ENCODE results near the gene GAREM1.
"Not testable (repeated sequence)": the region's sequence is repeated elsewhere in the genome, so short reads cannot be mapped to it uniquely, and the experiment has no call there.

GAREM1 gene

GRCh38 chr18:32366586-32367538 lies 103.8 kb downstream of the GAREM1 start:
- no peak for DNase-seq

- DNase-seq = no peak
Measured at GRCh38 chr18:32362484-32362883, 108.2 kb downstream of the GAREM1 start.

DNA sequence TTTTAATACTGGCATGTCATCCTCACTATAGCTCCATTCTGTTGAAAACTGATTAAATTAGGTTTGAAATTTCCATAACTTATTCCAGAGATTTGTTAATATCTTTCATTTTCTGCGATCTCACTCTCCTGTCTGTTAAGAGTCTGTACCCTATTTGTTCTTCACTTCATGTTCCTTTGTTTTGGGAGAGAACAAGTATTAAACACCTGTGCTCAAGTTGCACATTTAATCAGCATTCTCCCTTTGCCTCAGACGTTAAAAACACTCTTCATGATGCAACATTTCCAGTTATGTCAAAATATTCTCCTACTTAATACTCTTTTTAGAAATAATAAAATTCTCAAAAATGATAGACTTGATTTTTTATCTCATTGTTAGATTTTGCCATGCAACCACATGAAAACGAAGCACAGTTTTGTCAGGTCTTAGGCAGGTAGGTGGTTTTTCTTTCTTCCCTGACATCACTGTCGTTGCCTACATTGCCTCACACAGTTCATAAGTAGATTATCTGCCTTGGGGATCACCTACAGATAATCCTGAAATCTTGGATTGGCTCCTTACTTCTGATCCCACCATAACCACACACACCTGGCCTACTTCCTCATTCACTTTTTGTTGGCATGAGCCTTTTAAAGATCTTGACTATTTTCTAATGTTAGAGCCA lies 109.9 kb downstream of the GAREM1 start:
- no peak for DNase-seq

DNA sequence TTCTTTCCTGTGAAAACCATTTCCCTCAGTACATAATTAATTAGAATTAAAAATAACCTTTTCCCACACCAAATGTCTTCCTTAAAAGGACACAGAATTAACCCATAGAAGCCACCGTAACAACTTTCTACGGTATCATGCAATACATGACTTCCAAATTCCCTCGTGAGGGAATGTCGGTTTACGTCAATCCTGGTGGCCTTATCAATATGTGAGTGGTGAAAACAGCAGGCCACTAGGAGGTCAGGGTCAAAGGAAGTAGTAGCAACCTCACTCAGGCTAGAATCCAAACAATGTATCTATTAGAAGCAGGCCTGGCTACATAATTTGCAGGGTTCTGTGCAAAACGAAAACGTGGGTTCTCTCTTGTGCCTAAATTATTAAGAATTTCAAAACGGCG lies 112.2 kb downstream of the GAREM1 start:
- DNase-seq = no peak

- no peak for DNase-seq
Measured at GRCh38 chr18:32358075-32358474, 112.6 kb downstream of the GAREM1 start.

GRCh38 chr18:32355896-32356295 lies 114.8 kb downstream of the GAREM1 start:
- no peak for DNase-seq

DNA sequence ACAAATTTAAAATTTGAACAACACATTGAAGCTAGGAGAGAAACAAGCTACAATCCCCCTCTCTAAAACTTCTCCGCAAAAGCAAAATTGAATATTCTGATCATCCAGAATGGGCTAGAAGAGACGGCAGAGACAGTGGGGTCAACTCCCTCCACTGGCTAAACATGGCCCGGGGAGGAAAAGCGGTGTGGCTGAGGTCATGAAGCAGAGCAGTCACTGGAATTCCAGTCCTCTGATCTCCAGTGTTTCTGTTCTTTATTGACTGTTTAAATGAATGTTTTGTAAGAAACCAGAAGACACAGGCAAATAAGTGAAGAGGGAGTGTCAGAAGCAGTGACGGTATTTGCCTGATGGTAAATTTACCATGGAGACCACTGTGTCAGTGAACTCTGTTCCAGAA lies 116.2 kb downstream of the GAREM1 start:
- DNase-seq = no peak

- no peak for DNase-seq
Measured at GRCh38 chr18:32353257-32353656, 117.4 kb downstream of the GAREM1 start.

DNA sequence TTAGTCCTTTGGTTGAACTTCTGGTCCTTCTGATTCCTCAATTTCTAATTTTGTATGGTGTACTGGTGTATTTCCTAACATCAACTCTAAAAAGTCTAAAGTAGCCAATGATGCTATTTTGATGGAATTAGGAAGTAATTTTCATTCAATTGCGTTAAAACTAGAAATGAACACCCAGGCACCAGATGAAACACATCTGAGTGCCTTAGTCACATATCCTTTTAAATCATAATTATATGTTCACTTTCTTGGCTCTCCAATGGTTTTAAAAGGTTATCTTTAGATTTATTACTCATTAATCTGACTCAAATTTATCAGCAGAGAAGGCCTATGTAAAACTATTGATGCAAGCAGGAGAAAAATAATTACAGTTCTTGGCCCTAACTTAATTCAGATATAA lies 119.7 kb downstream of the GAREM1 start:
- no peak for DNase-seq

GRCh38 chr18:32349728-32350395 lies 120.8 kb downstream of the GAREM1 start:
- DNase-seq = no peak

GRCh38 chr18:32346671-32347070 lies 124.0 kb downstream of the GAREM1 start:
- no peak for DNase-seq

DNA sequence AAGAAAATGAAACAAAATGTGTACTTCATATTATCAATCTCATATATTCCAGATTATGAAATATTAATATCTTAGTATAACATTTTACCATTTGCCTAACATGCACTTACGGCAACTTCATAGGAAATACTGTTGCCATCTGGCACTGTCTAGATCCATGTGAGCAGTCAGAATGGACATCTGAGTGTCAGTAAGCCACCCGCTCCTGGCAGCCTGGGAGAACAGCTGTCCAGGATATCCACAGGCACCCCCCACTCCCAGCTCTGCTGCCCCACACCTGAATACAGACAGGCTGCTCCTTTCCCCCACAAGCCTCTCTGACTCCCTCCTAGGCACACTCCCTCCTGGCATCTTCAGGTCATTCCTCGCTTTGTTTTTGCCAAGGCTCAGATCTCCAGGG lies 127.0 kb downstream of the GAREM1 start:
- no peak for DNase-seq

DNA sequence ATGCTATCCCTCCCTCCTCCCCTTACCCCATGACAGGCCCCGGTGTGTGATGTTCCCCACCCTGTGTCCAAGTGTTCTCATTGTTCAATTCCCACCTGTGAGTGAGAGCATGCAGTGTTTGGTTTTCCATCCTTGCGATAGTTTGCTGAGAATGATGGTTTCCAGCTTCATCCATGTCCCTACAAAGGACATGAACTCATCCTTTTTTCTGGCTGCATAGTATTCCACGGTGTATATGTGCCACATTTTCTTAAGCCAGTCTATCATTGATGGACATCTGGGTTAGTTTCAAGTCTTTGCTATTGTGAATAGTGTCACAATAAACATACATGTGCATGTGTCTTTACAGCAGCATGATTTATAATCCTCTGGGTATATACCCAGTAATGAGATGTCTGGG lies 129.6 kb downstream of the GAREM1 start:
- DNase-seq = not testable (repeated sequence)

DNA sequence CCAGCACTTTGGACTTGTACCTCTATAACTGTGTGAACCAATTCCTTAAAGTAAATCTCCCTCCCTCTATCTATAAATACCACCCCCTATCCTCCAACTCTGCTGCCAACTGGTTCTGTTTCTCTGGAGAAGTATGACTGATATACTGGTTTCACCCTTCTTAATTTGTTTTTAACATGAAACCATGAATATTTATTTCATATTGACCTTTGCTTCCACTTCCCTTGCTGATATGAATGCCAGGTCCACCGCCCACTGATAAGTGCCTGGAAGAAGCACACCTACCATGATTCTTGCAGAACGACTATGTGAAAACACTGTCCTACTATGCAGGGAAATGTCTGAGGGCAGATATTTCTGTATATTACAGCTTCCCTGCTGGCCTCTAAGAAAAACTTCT lies 131.6 kb downstream of the GAREM1 start:
- no peak for DNase-seq

GRCh38 chr18:32337821-32338220 lies 132.9 kb downstream of the GAREM1 start:
- DNase-seq = no peak

DNA sequence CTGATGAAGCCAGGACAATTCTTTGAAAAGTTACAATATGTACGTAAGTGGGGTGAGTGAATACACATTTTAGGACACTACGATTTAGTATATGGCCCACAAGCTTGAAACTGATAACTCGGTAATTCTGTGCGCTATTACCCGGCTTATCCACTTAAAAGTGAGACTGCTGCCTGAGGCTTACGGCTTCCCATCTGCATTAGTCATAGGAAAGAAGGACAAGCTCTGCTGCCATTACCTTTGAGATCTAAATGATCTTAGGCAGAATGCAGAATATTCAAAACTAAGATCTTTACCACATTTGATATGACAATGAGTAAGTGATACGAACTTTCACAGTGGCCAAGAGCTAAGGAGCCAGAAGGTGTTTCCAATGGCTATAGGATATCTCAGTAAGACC lies 133.3 kb downstream of the GAREM1 start:
- no peak for DNase-seq

- no peak for DNase-seq
Measured at GRCh38 chr18:32335228-32335627, 135.5 kb downstream of the GAREM1 start.

DNA sequence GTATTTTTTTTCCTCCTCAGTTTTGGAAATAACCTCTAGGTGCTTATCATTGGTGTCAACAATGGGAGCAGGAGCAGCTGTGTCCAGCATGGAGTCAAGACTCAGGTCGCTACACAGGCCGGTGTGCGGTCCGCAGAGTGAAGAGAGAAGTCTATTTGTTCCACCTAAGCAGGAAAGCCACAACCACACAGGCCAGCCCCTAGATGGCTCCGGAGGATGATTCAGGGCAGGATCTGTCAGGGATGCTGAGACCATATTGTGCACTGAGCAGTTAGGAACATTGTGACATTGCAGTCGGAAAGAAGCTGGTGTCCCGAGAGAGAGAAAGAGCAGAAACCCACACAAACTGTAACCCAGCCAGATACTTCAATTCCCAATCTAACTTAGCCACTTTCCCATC lies 136.9 kb downstream of the GAREM1 start:
- no peak for DNase-seq

GRCh38 chr18:32332708-32333107 lies 138.0 kb downstream of the GAREM1 start:
- DNase-seq = no peak

- no peak for DNase-seq
Measured at GRCh38 chr18:32328974-32329373, 141.7 kb downstream of the GAREM1 start.

GRCh38 chr18:32328379-32328778 lies 142.3 kb downstream of the GAREM1 start:
- DNase-seq = no peak

GRCh38 chr18:32326450-32327308 lies 144.0 kb downstream of the GAREM1 start:
- DNase-seq = no peak

- no peak for DNase-seq
Measured at GRCh38 chr18:32324181-32324580, 146.5 kb downstream of the GAREM1 start.

Measured in NCI-H748 treated with DMSO at 0.1 percent for 48 hours (cell line).